Measurements from ENCODE around the gene AP1G2. TPM values are rescaled to one million over a fixed set of nuclear protein-coding genes. Genes with fewer than 3 reads are reported as not detected.

AP1G2 gene
- polyA plus RNA-seq, 2 donors = 81.5 to 171 TPM

- WGBS, 2 donors = 51 to 59% methylated on average over 12 of the region's 12 CpGs
- Histone ChIP-seq H3K27ac (ENCODE audit: low read depth in 2 of 2, low read length in 1 of 2) (no peak overlapping the region), H3K4me3 (ENCODE audit: low read depth in 1 of 2, low read length in 2 of 2) (peak overlapping the region; percentile 48 to 61), H3K27me3 (ENCODE audit: control insufficient read depth in 1 of 2, insufficient read depth in 2 of 2, low read length in 2 of 2) (no peaks in the 10 kb centered on the region), H3K4me1 (ENCODE audit: control insufficient read depth in 2 of 2, insufficient read depth in 2 of 2, low read length in 1 of 2) (peaks cover 0 to 6% of the 10 kb centered on the region in 2 donors), H3K36me3 (ENCODE audit: control insufficient read depth in 2 of 2, insufficient read depth in 2 of 2, low read length in 1 of 2) (no peaks in the 10 kb centered on the region), H3K9me3 (ENCODE audit: control insufficient read depth in 2 of 2, insufficient read depth in 1 of 2, low read depth in 1 of 2, low read length in 1 of 2) (no peaks in the 10 kb centered on the region)
Measured at GRCh38 chr14:23550131-23550811, 17.3 kb downstream of the AP1G2 start.

DNA sequence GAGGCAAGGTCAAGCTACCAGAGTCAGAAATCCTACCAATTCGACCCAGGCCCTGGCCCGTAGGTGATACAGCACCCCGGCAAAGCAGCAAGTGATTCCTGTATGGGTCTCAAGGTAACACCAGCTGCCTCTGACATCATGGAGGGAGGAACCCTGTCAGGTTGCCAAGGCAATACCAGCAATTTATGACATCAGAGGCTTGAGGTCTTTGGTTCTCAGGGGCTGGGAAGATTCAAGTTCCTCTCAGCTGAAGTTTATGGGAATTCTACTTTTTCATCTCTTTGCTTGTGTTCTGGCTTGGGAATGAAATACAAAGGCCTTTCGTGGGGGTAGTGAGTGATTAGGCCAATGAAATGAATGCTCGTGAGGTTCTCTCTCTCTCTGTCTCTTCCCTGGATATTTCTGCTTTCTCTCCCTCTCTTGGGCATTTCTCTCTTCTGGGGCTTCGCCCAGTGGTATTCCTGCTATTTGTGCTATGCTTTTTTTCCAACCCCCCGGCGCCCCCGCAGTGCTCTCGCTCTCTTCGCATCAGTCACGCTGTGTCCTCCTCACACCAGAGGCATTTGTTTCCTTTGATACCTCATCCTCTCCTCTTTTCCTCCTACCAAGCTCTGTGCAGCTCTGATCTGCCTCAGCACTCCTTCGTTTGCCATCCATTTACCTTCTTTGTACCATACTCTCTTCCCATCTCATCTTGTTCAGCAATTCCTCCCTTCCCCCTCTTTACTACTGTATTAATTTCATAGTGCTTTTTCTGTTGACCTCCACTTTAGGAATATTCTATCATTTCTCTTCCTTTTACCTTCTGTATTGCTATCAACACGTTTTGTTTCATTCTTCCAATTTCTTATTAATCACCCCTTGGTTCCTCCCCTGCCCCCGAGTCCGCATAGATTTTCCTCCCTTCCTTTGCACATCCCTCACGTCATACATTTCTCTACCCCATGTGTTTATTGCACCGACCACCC, 19.0 kb downstream of the AP1G2 start:
- H3K4me3 ChIP-seq (ENCODE audit: low read depth in 1 of 2, low read length in 2 of 2) = no peak overlapping the region
- 67 to 72% methylated on average over 18 of the region's 18 CpGs for WGBS, 2 donors
- peaks cover 0 to 6% of the 10 kb centered on the region in 2 donors for H3K4me1 ChIP-seq (ENCODE audit: control insufficient read depth in 2 of 2, insufficient read depth in 2 of 2, low read length in 1 of 2)
- H3K27me3 ChIP-seq (ENCODE audit: control insufficient read depth in 1 of 2, insufficient read depth in 2 of 2, low read length in 2 of 2) = no peaks in the 10 kb centered on the region
- no peaks in the 10 kb centered on the region for H3K9me3 ChIP-seq (ENCODE audit: control insufficient read depth in 2 of 2, insufficient read depth in 1 of 2, low read depth in 1 of 2, low read length in 1 of 2)
- H3K36me3 ChIP-seq (ENCODE audit: control insufficient read depth in 2 of 2, insufficient read depth in 2 of 2, low read length in 1 of 2) = no peaks in the 10 kb centered on the region
- no peak overlapping the region for H3K27ac ChIP-seq (ENCODE audit: low read depth in 2 of 2, low read length in 1 of 2)

DNA sequence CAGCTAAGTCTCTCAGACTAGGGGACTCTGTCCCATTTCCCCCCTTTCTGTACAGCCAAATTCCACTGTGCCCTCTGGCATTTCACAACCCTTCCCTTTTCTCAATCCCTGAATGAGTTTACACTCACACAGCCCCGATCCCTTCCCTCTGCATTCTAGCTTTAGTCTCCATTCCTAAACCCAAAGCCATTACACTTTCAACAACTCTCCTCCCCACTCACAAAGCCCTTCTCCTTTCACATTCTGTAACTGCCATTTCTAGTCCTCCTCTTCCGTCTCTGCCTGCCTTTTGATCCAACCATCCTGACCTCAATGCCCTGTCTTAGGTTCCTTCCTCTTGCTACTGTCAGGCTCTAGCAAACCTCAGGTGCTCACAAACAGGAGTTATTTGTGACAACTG, 19.7 kb downstream of the AP1G2 start:
- Histone ChIP-seq H3K4me1 (ENCODE audit: control insufficient read depth in 2 of 2, insufficient read depth in 2 of 2, low read length in 1 of 2) (peaks cover 0 to 6% of the 10 kb centered on the region in 2 donors), H3K9me3 (ENCODE audit: control insufficient read depth in 2 of 2, insufficient read depth in 1 of 2, low read depth in 1 of 2, low read length in 1 of 2) (no peaks in the 10 kb centered on the region), H3K36me3 (ENCODE audit: control insufficient read depth in 2 of 2, insufficient read depth in 2 of 2, low read length in 1 of 2) (no peaks in the 10 kb centered on the region), H3K27ac (ENCODE audit: low read depth in 2 of 2, low read length in 1 of 2) (no peak overlapping the region), H3K4me3 (ENCODE audit: low read depth in 1 of 2, low read length in 2 of 2) (no peak overlapping the region), H3K27me3 (ENCODE audit: control insufficient read depth in 1 of 2, insufficient read depth in 2 of 2, low read length in 2 of 2) (no peaks in the 10 kb centered on the region)
- 79 to 81% methylated on average over 2 of the region's 2 CpGs for WGBS, 2 donors

DNA sequence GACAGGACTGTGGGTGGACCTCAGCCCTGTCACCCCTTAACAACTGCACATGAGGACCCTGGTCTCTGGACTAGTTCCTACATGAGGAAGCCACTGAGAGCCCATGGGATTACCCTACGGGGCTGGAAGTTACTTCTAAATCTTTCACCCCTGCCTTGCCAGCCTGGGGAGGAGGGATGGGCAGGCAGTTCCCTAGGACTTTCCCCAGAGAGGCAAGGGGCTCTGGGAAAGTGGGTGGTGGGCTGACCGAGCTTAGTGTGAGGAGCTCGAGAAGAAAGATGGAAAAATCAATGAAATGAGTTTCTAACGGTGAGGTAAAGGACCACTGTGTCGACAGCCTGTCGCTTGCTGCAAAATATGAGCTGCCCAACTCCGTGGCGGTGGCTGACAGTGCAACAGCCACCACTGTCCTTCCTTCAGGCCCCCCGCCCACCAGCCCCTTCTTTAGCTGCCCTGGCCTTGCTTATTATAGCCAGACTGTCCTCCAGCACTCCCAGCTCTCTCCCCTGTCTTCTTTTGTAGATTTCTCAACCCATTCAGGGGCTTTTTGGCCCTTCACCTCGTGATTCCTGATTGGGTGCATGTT, 21.0 kb downstream of the AP1G2 start:
- WGBS, 2 donors = 76 to 78% methylated on average over 10 of the region's 10 CpGs
- H3K4me3 ChIP-seq (ENCODE audit: low read depth in 1 of 2, low read length in 2 of 2) = no peak overlapping the region
- H3K4me1 ChIP-seq (ENCODE audit: control insufficient read depth in 2 of 2, insufficient read depth in 2 of 2, low read length in 1 of 2) = peaks cover 0 to 6% of the 10 kb centered on the region in 2 donors
- H3K27ac ChIP-seq (ENCODE audit: low read depth in 2 of 2, low read length in 1 of 2) = no peak overlapping the region
- no peaks in the 10 kb centered on the region for H3K36me3 ChIP-seq (ENCODE audit: control insufficient read depth in 2 of 2, insufficient read depth in 2 of 2, low read length in 1 of 2)
- H3K27me3 ChIP-seq (ENCODE audit: control insufficient read depth in 1 of 2, insufficient read depth in 2 of 2, low read length in 2 of 2) = no peaks in the 10 kb centered on the region
- H3K9me3 ChIP-seq (ENCODE audit: control insufficient read depth in 2 of 2, insufficient read depth in 1 of 2, low read depth in 1 of 2, low read length in 1 of 2) = no peaks in the 10 kb centered on the region

DNA sequence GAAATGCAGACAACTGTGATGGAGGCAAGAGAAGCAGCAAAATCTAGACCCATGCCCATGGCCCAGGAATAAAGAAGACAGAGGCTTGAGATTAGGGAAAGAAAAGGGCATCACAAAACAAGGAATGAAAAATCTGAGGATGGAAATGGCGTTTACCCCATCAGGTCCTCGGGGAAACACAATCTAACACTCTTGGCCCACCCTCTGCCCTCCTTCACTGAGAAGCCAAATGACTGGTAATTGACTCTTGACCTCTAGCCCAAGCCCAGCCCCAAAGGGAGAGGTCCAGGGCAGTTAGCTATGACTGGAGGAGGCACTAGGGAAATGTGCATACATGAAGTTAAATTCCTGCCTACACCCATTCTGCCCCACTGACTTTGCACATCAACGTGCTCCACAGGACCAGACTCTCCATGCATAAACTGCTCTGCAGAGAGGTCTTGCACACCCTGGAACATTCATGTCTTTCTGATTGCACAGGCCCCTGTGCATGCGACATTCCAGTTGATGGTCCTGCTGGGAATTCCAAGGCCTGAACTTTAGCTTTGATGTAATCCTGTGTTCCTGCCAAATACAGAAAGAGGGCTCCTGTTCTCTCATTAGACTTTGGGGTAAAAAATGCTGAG, 21.7 kb downstream of the AP1G2 start:
- Histone ChIP-seq H3K27ac (ENCODE audit: low read depth in 2 of 2, low read length in 1 of 2) (no peak overlapping the region), H3K9me3 (ENCODE audit: control insufficient read depth in 2 of 2, insufficient read depth in 1 of 2, low read depth in 1 of 2, low read length in 1 of 2) (no peaks in the 10 kb centered on the region), H3K36me3 (ENCODE audit: control insufficient read depth in 2 of 2, insufficient read depth in 2 of 2, low read length in 1 of 2) (no peaks in the 10 kb centered on the region), H3K27me3 (ENCODE audit: control insufficient read depth in 1 of 2, insufficient read depth in 2 of 2, low read length in 2 of 2) (no peaks in the 10 kb centered on the region), H3K4me3 (ENCODE audit: low read depth in 1 of 2, low read length in 2 of 2) (no peak overlapping the region), H3K4me1 (ENCODE audit: control insufficient read depth in 2 of 2, insufficient read depth in 2 of 2, low read length in 1 of 2) (peaks cover 0 to 6% of the 10 kb centered on the region in 2 donors)
- 80 to 91% methylated on average over 4 of the region's 4 CpGs for WGBS, 2 donors

GRCh38 chr14:23544511-23545447, 22.8 kb downstream of the AP1G2 start:
- WGBS, 2 donors = 56 to 58% methylated on average over 25 of the region's 25 CpGs
- no peaks in the 10 kb centered on the region for H3K36me3 ChIP-seq (ENCODE audit: control insufficient read depth in 2 of 2, insufficient read depth in 2 of 2, low read length in 1 of 2)
- no peak overlapping the region for H3K27ac ChIP-seq (ENCODE audit: low read depth in 2 of 2, low read length in 1 of 2)
- no peaks in the 10 kb centered on the region for H3K4me1 ChIP-seq (ENCODE audit: control insufficient read depth in 2 of 2, insufficient read depth in 2 of 2, low read length in 1 of 2)
- H3K27me3 ChIP-seq (ENCODE audit: control insufficient read depth in 1 of 2, insufficient read depth in 2 of 2, low read length in 2 of 2) = no peaks in the 10 kb centered on the region
- no peak overlapping the region for H3K4me3 ChIP-seq (ENCODE audit: low read depth in 1 of 2, low read length in 2 of 2)
- no peaks in the 10 kb centered on the region for H3K9me3 ChIP-seq (ENCODE audit: control insufficient read depth in 2 of 2, insufficient read depth in 1 of 2, low read depth in 1 of 2, low read length in 1 of 2)

DNA sequence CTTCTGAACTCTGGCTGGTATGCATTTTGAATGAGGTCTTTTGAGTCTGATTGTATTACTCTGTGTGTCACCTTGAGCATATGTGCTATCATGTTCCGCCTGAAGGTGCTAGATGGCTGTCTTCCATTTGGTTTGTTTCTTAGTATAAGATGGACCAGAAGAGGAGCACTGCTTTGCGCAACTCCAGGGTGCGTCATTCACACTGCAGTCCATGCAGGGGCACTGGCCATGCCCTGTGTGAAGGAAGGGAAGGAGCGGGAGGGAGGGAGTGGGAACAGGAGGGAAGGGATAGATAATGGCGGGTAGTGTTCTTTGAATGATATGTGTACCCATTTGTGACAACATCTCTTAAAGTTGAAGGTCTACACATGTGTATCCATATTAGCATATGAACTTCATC, 24.2 kb downstream of the AP1G2 start:
- no peak overlapping the region for H3K27ac ChIP-seq (ENCODE audit: low read depth in 2 of 2, low read length in 1 of 2)
- 91 to 95% methylated on average over 5 of the region's 5 CpGs for WGBS, 2 donors
- no peak overlapping the region for H3K4me3 ChIP-seq (ENCODE audit: low read depth in 1 of 2, low read length in 2 of 2)
- H3K4me1 ChIP-seq (ENCODE audit: control insufficient read depth in 2 of 2, insufficient read depth in 2 of 2, low read length in 1 of 2) = no peaks in the 10 kb centered on the region
- no peaks in the 10 kb centered on the region for H3K27me3 ChIP-seq (ENCODE audit: control insufficient read depth in 1 of 2, insufficient read depth in 2 of 2, low read length in 2 of 2)
- no peaks in the 10 kb centered on the region for H3K9me3 ChIP-seq (ENCODE audit: control insufficient read depth in 2 of 2, insufficient read depth in 1 of 2, low read depth in 1 of 2, low read length in 1 of 2)
- H3K36me3 ChIP-seq (ENCODE audit: control insufficient read depth in 2 of 2, insufficient read depth in 2 of 2, low read length in 1 of 2) = no peaks in the 10 kb centered on the region

GRCh38 chr14:23542261-23542660, 25.3 kb downstream of the AP1G2 start:
- Histone ChIP-seq H3K4me1 (ENCODE audit: control insufficient read depth in 2 of 2, insufficient read depth in 2 of 2, low read length in 1 of 2) (no peaks in the 10 kb centered on the region), H3K9me3 (ENCODE audit: control insufficient read depth in 2 of 2, insufficient read depth in 1 of 2, low read depth in 1 of 2, low read length in 1 of 2) (no peaks in the 10 kb centered on the region), H3K27me3 (ENCODE audit: control insufficient read depth in 1 of 2, insufficient read depth in 2 of 2, low read length in 2 of 2) (no peaks in the 10 kb centered on the region), H3K4me3 (ENCODE audit: low read depth in 1 of 2, low read length in 2 of 2) (no peak overlapping the region), H3K36me3 (ENCODE audit: control insufficient read depth in 2 of 2, insufficient read depth in 2 of 2, low read length in 1 of 2) (no peaks in the 10 kb centered on the region), H3K27ac (ENCODE audit: low read depth in 2 of 2, low read length in 1 of 2) (no peak overlapping the region)
- 82 to 84% methylated on average over 5 of the region's 5 CpGs for WGBS, 2 donors

Data from esophagus (tissue), 2 donors.